Fibroblast of skin of right biceps (primary cell): ENCODE data around the gene EFNA5.
A peak's percentile ranks its signal among the peaks of the same experiment; 100 is the strongest.

Source experiments
- DNase-seq: peaks from one replicate; pipeline ENCODE4 v3.0.0-alpha.2; 2013

The EFNA5 gene

DNA sequence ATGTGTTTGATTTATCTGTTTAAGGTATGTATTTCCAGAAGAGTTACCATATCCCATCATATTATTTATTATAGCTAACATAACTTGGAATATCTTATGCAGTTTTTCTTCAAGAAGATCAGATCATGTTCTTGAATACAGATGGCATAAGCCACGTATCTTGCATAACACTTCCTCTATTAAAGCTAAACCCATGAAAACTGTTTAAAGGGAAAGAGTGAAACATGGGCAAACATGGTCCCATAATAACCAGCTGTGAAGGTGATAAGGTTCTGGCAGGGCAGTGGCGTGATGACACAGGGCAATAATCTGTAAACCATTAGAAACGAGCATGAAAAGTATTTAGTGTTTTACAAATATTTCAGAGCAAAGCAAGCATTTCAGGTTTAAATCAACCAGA, 34.2 kb downstream of the EFNA5 start:
- no peak for DNase-seq

DNA sequence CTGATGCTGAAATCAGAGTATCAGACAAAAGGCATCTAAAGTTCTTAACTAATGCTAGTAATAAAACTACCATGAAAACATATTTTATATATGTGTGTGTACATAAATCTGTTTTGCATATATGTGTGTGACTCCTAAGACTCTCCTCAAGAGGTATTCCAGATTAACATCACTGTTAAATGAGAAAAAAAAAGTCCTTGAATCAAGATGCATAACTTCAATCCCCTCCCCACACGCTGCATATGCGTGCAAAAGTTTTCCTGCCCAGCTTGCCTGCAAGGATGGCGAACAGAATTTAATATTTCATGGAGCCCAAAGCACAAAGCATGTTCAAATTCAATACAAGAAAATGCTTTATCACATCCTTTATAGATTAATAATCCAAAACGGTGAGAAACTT, 34.7 kb downstream of the EFNA5 start:
- no peak for DNase-seq

DNA sequence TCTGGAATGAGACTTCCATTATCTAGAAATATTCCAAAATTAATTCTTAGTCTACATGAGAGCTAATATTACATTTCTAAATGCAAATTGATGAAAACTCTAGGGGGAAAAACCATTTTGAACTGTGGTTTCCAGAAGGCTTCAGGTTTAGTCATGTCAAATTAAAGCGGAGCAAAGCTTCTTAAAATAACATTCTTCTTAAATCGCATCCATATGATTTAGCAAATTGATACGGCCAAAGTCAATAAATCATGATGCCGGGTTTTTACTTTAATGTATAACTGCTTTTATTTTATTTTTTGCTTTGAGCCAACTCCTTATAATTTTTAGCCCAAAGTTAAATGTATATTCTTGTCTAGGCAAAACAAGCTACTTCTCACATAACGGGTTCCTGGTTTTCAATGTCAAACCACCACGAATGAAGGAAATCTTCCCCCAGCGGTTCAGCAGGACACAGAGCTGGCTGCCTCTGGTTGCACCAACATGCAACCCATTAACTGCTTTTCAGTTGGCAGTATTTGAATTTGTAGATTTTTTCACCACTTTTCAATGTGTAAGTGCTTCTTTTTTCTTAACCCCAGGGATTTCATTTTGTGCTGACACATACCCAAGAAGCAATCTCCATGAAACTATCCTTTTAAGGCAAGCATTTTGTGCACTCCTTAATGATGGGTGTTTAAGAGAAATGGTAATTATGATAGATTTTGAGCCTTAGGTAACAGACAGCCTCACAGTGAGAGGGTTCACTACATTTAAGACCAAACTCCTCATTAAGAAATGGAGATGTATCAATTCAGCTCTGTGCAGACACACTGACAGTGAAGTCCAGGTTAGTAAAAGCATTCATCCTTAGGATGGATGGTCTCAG, 35.5 kb downstream of the EFNA5 start:
- peak; percentile 67 for DNase-seq

DNA sequence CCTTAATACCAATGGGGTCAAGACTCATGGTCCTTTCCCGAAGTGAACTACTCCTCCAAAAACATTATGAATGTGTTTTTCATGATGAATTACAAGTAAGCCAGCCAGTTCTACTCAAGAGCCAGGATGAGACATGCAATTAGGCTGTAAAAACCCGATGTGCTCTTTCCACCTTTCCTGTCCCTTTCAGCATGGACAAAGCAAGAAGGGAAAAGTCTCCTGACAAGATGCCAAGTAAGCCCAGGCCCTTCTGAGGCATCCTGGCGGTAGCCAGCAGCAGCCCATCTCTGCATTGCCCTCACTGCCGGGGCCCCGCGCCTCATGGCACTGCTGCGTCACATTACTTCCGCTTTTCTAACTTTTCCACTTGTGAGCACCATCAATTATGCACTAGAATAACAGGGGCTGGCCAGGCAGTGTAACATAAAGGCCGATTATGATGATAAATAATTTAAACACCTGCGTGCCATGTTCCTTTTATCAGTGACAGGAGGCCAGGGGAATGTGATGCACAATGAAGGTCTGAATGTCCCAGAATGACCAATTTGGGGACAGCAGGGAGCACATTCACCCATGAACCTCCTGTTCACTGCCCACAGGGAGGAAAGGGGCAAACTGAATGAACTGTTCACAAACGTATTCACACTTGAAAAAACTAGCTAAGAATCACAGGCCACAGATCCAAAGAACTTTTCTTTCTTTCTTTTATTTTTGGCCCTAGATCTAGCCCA, 37.4 kb downstream of the EFNA5 start:
- peak; percentile 54 for DNase-seq

DNA sequence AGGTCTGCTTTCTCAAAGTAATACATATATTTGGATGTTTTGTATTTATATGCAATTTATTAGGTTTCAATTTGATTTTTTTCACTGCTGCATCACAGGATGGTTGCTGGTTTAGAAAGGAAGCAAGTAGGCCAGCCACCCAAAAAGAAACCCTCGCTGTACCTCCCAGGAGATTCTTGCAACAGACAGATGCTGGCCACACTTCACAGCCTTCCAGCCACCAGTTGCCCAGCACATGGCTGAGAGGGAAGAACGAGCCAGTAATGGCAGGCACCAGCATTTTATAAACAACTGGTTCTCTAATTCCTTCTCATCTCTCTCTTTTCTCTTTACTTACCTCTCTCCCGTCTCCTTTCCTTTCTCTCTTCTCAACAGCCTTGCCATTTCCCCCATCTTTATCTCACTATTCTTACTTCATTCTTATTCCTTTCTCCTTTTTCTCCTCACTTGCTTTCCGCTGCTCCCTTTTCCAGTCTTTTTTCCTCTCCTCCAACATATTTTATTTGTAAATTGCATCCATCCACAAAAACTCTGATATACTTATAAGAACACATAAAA, 38.9 kb downstream of the EFNA5 start:
- DNase-seq: no peak

DNA sequence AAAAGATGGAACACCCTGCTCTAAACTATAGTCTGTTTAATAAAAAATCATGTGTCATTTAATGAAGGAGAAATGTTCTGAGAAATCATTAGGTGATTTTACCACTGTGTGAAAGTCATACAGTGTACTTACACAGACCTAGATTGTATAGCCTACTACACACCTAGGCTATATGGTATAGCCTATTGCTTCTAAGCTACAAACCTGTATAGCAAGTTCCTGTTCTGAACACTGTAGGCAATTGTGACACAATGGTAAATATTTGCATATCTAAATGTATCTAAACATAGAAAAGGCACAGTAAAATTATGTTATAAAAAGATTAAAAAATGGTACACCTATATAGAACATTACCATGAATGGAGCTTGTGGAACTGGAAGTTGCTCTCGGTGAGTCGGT, 40.6 kb downstream of the EFNA5 start:
- no peak for DNase-seq

DNA sequence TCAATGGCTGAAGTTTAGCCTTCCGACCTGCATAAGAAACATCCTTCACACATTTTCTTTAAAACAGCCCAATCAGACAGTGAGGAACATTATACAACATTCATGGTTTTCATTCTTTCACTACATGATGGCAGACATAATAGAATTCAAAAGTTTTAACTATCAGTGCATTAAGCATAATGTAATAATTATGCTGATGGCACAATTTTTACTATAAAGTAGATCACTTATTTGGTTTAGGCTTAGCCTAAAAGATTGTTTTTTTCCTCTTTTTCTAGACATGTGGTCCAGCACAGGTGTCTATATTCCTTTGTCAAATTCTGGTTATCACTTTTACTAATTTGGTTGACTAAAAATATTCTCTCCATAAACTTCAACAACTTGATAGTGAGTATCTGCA, 46.5 kb downstream of the EFNA5 start:
- no peak for DNase-seq

DNA sequence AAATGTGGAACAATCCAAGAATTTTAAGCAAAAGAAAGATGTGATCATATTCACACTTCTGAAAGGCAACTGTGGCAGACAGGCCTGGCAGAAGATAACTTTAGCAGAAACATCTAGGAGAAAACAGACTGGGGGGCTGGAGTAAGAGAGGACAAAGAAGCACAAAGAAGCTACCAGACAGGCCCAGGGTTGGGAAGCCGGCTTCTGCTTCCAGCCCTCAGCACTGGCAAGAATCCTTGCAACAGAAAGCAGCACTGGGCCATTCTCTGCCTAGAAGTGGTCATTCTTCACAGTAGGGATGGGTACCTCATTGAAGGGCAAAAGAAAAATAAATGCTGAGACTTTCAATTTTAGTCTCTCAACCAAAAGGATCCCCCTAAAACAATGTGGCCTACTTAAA, 49.6 kb downstream of the EFNA5 start:
- DNase-seq: no peak

DNA sequence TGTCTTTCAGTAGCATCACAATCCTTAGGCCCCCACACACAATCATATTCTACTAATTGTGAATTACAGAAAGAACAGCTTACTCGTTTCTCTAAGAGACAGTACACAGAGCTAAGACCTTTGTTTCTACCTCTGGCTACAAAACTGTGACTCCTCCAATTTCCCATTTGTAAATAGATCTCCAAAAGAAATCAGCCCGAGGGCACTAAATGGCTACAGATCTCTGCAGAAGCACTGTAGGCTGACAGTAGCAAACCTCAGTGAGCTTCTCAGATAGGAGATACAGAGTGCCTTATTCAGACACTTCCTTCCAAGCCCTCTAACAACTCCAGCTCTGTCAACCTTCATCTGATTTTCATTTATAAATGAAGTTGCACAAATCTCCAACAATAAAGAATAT, 51.0 kb downstream of the EFNA5 start:
- DNase-seq: no peak

DNA sequence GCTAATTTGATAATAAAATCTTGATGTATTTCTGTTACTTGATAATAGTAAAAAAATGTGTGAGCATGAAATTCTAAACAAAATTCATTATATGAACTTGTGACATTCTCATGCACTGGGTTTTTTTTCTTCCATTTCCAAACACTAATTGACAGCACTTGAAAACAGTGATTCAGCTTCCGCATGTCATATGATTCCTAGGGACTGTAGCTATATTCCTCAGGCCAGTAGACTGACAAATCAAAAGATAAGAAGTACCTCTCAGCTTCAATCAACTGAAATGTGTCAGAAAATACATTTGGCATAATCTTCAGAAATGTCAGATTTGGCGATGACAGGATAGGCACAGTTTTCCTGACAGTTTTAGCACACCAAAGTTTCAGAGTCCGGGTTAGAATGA, 52.5 kb downstream of the EFNA5 start:
- peak; percentile 26 for DNase-seq

DNA sequence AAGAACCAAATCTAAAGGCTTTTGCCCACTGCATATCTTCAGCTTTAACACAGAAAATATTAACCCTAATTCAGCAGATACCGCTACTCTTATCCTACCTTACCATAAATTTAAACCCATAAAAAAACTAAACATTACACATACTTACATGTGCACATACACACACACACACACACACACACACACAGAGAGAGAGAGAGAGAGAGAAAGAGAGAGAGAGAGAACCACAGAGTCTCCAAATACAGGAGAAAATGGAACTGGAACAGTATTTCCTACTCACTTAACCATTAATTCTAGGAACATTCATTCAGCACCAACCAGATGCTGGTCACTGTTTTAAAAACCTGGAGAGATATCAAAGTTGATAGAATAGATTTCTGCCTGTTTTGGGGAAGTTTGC, 53.7 kb downstream of the EFNA5 start:
- no peak for DNase-seq

DNA sequence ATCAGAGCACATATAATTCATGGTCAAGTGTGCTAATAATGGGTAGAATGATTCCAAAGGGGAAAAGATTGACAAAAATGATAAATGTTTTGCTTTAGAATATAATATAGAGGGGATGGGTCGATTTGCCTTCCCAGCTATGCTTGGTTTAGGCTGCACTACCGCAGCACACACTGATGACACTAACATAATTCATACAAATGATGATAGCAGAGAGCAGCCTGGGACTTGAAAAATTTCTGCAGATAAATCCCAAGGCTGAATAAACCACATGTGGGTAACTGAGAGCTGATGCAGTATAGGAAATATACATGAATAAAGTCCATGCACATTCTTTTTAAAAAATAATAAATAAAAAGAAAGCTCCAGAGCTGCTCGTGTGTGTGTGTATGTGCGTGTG, 54.5 kb downstream of the EFNA5 start:
- DNase-seq: no peak

DNA sequence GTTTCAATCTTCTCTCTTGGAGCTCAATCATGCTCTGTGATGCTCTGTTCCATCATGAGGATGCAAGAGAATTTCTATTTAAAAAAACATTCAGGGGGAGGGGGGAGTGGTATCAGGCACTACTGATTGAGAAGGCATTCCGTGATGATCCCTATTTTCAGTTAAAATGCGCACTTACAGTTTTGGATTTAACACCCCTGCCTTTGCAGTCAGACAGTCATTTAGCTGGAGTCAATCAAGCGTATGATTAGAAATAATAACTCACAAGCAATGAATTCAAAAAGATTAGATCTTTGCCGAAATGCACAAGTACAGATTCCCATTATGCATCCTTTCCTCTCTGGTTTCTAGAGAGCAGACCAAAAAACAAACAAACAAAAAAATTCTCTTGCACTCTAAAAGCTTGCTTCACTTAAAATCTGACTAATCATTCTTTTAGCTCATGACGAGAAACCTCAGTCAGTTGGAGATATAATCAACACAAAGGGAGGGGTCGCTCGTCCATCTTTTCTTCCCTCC, 55.4 kb downstream of the EFNA5 start:
- DNase-seq: peak; percentile 17

DNA sequence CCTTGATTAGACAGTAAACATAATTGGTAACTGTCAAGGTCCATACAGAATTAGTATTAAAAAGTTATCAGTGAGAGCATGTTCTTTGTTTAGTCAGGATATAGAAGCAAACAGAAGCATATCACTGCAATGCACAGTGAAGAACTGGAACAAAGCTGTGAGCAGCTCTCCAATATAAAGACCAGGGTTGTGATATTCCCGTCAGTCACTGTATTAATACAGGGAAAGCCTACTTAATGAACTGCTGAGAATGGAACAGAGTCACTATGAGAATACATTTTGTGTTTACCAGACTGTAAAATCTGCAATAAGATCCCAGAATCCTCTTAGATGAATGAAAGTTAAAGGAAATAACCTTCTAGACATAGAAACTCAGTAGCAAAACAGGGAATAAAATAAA, 58.2 kb downstream of the EFNA5 start:
- DNase-seq: no peak

DNA sequence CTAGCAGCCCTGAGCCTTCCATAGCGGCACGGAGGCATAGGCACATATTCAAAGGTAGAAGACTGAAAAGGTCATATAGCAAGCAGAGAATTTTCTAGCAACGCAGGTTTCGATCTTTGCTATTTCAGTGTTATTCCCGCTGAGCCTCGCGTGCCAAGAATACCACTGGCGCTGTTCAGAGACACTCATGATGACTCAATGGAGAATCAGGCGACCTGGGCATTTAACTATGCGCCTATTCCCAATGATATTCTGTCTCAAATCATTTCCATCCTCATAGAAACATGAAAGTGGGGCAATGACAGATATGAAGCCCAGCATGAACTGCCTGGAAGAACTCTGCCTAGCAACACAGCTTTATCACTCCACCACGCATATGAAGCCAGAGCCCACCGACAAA, 59.9 kb downstream of the EFNA5 start:
- no peak for DNase-seq

DNA sequence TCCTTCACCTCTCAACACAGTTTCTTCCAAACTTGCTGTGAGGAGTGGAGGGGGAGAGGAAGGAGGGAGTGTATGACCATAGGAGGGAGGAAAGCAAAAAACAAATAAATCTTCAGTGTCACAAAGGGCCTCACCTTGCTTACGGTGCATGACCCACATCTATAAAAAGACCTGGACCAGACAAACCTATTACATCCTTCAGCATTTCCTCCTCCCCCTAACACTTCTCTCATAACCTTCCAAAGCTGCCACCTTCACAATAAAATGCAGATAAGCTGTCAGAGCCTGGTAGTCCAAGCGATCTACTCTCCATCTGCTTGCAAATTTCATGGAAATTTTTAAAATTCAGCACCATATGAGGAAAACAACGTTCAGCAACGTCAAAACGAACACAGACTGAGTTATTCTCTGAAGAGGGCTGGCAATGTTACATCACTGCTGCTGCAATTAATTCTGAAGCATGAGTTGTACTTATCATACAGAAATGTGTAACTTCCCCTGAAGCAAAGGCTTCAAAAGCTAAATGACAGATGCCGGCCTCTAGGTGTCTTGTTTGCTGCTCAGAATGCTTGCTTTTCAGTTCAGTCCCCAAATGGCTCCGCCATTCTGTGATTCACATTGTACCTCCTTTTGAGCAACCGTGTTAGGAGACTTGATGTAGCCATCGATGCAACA, 62.9 kb downstream of the EFNA5 start:
- DNase-seq: peak; percentile 20

DNA sequence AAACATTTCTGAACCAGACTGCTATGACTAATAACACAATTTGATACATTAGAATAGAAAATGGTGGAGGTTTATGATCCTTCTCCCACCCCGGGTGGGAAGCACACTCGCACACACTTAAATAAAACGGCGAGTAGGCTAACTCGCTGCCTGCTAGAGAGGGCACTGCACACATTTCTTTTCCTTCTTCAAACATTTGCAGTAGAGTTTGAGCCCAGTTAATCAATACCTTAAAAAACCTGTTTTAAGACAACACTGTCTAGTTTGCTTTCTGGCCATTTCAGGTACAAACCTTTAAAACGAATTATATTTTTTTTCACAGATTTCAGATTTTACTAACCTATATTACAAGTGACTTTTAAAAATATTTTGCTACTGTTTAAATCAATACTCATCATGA, 63.5 kb downstream of the EFNA5 start:
- no peak for DNase-seq

DNA sequence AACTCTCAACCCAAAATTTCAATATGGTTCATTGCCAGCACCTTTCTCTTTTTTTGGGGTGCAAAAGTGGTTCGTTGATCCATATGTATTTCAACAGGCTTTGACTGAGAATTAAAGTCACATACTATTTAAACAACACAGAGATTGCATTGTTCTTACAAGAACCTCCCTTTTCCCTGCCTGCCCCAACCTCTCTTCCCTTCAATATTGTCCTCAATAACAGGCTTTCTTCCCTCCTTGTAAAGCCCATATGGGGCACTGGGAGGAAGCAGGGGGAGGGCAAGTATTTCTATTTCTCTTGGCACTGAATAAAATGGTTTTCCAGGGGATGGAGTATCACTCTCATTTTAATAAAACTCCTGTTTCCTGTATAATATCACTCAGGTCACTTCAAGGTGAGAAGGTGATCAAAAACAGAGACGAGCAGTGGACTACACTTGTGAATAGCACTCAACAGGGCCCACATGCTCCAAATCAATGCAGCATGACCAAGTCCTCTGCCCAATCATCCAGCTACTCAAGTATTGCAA, 65.1 kb downstream of the EFNA5 start:
- DNase-seq: no peak

DNA sequence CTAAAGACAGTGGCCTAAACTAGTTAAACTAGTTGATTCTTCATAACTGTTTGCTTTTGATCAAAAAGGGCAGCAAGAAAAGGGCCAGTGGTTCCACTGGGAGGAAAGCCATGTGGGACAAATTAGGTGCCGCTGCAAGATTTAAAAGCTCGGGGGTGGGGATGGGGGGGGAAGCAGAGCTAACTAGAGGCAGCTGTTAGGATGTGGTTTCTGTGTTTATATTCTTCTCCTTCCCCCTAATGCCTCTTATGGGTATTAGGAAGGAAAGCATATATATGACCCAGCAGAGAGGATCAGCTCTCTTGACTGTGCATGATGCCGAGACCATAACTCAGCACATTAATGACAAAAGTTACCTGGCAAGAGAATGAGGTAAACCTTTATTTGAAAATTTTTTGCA, 65.7 kb downstream of the EFNA5 start:
- DNase-seq: peak; percentile 71

DNA sequence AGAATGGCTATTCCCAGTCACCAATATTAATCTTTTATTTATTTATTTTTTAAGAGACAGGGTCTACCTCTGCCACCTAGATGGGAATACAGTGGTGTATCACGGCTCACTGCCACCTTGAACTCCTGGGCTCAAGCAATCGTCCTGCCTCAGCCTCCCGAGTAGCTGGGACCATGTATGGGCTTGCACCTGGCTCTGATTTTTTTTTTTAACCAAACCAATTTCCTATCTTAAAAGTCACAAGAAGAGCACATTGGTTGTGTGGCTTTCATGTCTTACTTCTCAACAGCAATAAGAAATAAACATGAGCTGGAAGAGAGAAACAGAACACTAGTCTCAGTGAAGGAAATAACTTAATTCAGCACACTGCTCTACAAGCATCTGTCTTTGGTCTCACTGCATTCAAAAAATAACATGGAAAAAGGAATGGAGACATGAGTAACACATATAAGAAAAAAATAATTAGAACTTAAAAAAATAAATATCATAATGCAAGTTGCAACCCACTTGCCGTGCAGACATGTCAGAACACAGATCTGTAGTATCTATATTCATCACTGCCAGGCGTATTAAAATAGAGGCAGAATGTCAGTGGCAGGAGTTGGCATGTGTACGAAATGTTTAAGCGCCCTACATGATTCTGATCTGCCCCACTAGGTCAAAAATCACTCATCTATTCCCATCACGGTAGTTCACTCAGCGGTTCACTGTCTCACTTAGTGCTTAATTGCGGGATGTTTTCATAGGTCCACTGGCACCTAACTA, 66.4 kb downstream of the EFNA5 start:
- no peak for DNase-seq

DNA sequence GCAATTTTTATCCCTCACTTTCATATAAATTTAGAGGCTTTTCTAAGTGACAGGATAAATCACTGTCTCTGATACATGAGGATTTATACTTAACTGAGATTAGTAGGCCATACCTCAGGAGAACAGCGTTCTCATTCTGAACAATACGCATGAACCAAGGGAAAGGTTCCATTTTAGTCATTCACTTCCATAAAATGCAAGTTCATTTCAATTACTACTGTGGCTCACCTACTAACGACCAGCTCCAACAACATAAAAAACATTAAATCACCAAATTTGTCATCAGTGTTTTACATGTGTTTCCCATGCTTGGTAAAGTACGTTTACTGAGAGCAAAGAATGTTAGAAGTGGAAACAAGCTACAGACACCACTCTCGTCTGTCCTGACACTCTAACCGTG, 67.4 kb downstream of the EFNA5 start:
- no peak for DNase-seq

DNA sequence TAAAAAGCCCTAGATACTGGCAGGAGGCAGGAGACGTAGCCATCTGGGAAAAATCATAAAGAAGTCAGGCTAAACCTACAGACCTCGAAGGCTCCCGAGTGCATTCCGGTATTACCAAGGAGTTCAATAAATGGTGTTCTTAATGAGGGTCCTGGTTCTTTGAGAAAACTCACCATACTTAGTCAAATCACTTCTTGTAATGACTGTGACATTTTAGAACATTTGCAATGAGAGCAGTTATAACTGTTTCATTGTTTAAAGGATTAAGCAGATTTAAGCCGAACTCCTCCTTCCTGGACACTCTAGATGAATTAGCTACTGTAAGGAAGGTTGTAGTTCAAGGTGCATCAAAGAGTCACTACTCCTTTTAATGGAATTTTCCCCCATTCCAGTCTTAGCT, 67.8 kb downstream of the EFNA5 start:
- no peak for DNase-seq
